Measurements from ENCODE around the gene PRKCQ.

Gene PRKCQ

GRCh38 chr10:6504296-6504695, 75.8 kb downstream of the PRKCQ start:
- no peak for TF ChIP-seq CTCF (IDR thresholded peaks at IDR 0.05; ENCODE audit: extremely low read depth, missing control alignments)
- no peak for DNase-seq (ENCODE audit: low spot score)

- DNase-seq (ENCODE audit: low spot score) = no peak
- TF ChIP-seq CTCF (IDR thresholded peaks at IDR 0.05; ENCODE audit: extremely low read depth, missing control alignments) = no peak
Measured at GRCh38 chr10:6503171-6503570, 76.9 kb downstream of the PRKCQ start.

GRCh38 chr10:6501931-6502330, 78.1 kb downstream of the PRKCQ start:
- TF ChIP-seq CTCF (IDR thresholded peaks at IDR 0.05; ENCODE audit: extremely low read depth, missing control alignments) = no peak
- DNase-seq (ENCODE audit: low spot score) = no peak

- no peak for TF ChIP-seq CTCF (IDR thresholded peaks at IDR 0.05; ENCODE audit: extremely low read depth, missing control alignments)
- no peak for DNase-seq (ENCODE audit: low spot score)
Measured at GRCh38 chr10:6499974-6500373, 80.1 kb downstream of the PRKCQ start.

GRCh38 chr10:6498771-6499170, 81.3 kb downstream of the PRKCQ start:
- TF ChIP-seq CTCF (IDR thresholded peaks at IDR 0.05; ENCODE audit: extremely low read depth, missing control alignments) = no peak
- no peak for DNase-seq (ENCODE audit: low spot score)

- no peak for TF ChIP-seq CTCF (IDR thresholded peaks at IDR 0.05; ENCODE audit: extremely low read depth, missing control alignments)
- no peak for DNase-seq (ENCODE audit: low spot score)
Measured at GRCh38 chr10:6497620-6498019, 82.5 kb downstream of the PRKCQ start.

GRCh38 chr10:6494936-6495592, 85.0 kb downstream of the PRKCQ start:
- TF ChIP-seq CTCF (IDR thresholded peaks at IDR 0.05; ENCODE audit: extremely low read depth, missing control alignments) = no peak
- DNase-seq (ENCODE audit: low spot score) = no peak
